ENCODE data around the gene PTGES. TPM values are rescaled to one million over a fixed set of nuclear protein-coding genes. Genes with fewer than 3 reads are reported as not detected.
"Not testable (repeated sequence)": the region's sequence is repeated elsewhere in the genome, so short reads cannot be mapped to it uniquely, and the experiment has no call there.

PTGES gene
- total RNA-seq, 1 donor from 2014 or later: 2.1 TPM

DNA sequence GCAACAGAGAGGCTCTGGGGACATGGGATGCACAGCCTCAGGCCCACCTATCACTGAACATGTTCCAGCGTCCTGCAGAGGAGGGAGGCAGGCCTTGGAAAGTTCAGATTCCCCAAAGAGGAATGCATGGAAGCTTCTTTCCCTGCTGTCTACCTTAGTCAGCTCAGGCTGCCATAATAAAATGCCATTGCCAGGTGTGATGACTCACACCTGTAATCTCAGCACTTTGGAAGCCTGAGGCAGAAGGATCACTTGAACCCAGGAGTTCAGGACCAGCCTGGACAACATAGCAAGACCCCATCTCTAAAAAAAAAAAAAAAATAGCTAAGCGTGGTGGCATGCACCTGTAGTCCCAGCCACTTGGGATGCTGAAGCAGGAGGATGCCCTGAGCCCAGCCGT lies 25.6 kb upstream of the PTGES start:
- H3K27me3 ChIP-seq: no peaks in the 10 kb centered on the region
- H3K4me3 ChIP-seq: no peak overlapping the region
- TF ChIP-seq, protein P1, sequence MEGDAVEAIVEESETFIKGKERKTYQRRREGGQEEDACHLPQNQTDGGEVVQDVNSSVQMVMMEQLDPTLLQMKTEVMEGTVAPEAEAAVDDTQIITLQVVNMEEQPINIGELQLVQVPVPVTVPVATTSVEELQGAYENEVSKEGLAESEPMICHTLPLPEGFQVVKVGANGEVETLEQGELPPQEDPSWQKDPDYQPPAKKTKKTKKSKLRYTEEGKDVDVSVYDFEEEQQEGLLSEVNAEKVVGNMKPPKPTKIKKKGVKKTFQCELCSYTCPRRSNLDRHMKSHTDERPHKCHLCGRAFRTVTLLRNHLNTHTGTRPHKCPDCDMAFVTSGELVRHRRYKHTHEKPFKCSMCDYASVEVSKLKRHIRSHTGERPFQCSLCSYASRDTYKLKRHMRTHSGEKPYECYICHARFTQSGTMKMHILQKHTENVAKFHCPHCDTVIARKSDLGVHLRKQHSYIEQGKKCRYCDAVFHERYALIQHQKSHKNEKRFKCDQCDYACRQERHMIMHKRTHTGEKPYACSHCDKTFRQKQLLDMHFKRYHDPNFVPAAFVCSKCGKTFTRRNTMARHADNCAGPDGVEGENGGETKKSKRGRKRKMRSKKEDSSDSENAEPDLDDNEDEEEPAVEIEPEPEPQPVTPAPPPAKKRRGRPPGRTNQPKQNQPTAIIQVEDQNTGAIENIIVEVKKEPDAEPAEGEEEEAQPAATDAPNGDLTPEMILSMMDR (IDR thresholded peaks at IDR 0.05): no peak
- H3K4me1 ChIP-seq: peaks cover 18% of the 10 kb centered on the region
- H3K27ac ChIP-seq: no peak overlapping the region
- DNase-seq (no peak), ATAC-seq (no peak)
- no peaks in the 10 kb centered on the region for H3K36me3 ChIP-seq
- intact Hi-C loops (cut with DNase I): no loop called here
- no peaks in the 10 kb centered on the region for H3K9me3 ChIP-seq

DNA sequence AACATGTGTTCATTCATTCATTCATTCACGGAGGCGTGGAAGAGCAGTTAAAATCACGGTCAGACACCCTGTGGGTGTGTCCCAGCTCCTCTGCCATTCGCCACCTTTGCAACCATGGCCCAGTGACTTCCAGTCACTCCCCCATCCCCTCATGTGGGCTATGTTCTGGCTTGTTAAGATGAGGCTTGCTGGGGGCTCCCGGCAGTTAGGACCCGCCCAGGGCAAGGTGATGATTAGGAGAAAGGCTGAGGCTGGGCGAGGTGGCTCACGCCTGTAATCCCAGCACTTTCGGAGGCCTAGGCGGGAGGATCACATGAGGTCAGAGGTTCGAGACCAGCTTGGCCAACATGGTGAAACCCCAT lies 24.9 kb upstream of the PTGES start:
- H3K27me3 ChIP-seq: no peaks in the 10 kb centered on the region
- ATAC-seq: no peak
- TF ChIP-seq, protein P1 (IDR thresholded peaks at IDR 0.05): no peak
- intact Hi-C loops (cut with DNase I): no loop called here
- H3K4me1 ChIP-seq: peaks cover 18% of the 10 kb centered on the region
- no peaks in the 10 kb centered on the region for H3K9me3 ChIP-seq
- no peak for DNase-seq
- no peak overlapping the region for H3K27ac ChIP-seq
- H3K4me3 ChIP-seq: no peak overlapping the region
- no peaks in the 10 kb centered on the region for H3K36me3 ChIP-seq

DNA sequence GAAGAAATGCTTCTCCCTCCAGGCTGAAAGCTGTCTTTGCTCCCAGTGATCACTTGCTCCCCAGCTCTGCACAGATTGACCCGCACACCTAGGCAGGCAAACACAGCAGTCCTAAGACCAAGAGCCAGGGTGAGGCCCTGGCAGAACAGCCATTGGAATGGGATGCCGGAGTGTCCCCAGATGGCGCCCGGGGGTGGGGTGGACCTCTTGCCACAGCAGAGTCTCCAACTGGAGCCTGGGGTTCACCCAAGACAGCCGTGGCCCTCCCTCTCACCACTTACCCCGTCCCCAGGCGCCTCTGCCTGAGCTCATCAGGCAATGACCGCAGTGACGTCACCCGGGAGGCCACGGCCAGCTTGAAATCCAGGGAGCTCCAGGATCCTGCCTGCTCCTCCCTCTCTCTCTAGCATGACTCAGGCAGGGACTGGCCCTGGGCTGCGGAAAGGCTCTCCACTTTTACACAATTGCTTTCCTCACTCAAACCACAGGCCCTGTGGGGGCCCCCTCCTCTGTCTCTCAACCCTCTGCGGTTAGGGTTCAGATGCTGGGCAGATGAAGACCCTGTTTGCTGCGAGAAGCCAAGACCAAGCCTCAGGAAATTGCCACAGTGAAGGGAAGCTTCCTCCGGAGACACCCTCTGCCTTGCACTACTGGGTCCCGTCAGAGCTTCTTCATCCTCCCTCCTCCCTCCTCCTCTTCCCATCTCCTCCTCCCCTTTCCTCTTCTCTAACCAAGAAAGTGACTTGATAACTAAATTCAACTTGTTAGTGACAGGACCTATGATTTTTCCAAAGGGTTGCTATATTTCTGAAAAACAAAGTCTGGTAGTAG lies 24.3 kb upstream of the PTGES start:
- DNase-seq: peak; percentile 91
- intact Hi-C loops (cut with DNase I): no loop called here
- Histone ChIP-seq H3K9me3 (no peaks in the 10 kb centered on the region), H3K36me3 (no peaks in the 10 kb centered on the region), H3K27ac (peak overlapping the region; percentile 55), H3K27me3 (no peaks in the 10 kb centered on the region), H3K4me3 (no peak overlapping the region), H3K4me1 (peaks cover 18% of the 10 kb centered on the region)
- TF ChIP-seq, protein P1 (IDR thresholded peaks at IDR 0.05): no peak
- ATAC-seq: peak; percentile 89

DNA sequence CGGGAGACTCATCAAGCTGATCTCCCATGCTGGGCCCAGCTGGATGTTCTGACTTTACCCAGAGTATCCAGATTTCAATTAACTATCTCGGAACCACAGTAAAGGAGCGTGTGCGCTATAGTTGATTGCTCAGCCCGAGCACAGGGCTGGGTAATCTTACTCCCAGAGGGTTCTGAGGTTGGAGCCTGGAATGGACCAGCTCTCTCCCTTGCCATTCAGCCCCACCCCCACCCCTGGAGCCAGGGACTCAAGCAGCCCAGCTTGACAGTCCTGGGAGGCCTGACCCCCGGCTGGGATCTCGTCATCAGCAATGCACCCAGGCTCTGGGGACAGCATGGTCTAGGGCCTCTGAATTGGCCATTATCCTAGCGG lies 23.7 kb upstream of the PTGES start:
- Histone ChIP-seq H3K9me3 (no peaks in the 10 kb centered on the region), H3K4me1 (peaks cover 18% of the 10 kb centered on the region), H3K4me3 (no peak overlapping the region), H3K27me3 (no peaks in the 10 kb centered on the region), H3K27ac (peak overlapping the region; percentile 55), H3K36me3 (no peaks in the 10 kb centered on the region)
- TF ChIP-seq, protein P1 (IDR thresholded peaks at IDR 0.05): no peak
- ATAC-seq (no peak), DNase-seq (no peak)
- intact Hi-C loops (cut with DNase I): no loop called here

DNA sequence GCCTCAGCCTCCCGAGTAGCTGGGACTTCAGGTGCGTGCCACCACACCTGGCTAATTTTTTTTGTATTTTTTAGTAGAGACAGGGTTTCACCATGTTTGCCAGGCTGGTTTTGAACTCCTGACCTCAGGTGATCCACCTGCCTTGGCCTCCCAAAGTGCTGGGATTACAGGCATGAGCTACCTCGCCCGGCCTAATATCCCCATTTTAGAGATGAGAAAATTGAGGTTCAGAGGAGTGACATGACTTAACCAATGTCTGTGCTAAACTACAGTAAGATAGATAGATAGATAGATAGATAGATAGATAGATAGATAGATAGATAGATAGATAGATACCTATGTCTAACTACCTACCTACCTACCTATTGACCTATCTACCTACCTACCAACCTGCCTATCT lies 23.3 kb upstream of the PTGES start:
- peaks cover 18% of the 10 kb centered on the region for H3K4me1 ChIP-seq
- intact Hi-C loops (cut with DNase I): not testable (repeated sequence)

DNA sequence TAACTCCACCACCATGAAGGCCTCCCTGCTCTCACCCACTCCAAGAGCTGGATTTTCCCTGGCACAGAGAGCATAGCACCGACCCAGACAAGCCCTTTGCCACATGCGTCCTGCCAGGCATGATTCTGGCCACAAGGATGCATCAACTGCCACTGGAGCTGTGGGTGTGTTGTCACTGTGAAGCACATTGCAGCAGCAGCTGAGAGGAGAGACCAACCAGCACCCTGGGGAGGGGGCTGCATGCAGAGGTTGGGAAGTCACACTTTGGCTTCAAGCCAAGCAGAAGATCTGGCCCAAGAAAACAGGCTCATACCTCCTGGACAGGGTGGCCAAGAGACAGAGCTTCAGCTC lies 22.6 kb upstream of the PTGES start:
- no peak for ATAC-seq

More for the DNA sequence above, 23.3 kb upstream of the PTGES start:
- H3K27ac ChIP-seq, DNase-seq, H3K27me3 ChIP-seq, H3K36me3 ChIP-seq, ATAC-seq, H3K9me3 ChIP-seq, H3K4me3 ChIP-seq: not testable (repeated sequence)

More for the DNA sequence above, 22.6 kb upstream of the PTGES start:
- no peaks in the 10 kb centered on the region for H3K9me3 ChIP-seq
- no peaks in the 10 kb centered on the region for H3K36me3 ChIP-seq
- TF ChIP-seq, protein P1 (IDR thresholded peaks at IDR 0.05): no peak
- H3K4me3 ChIP-seq: no peak overlapping the region
- no peak overlapping the region for H3K27ac ChIP-seq
- no peak for DNase-seq
- no peaks in the 10 kb centered on the region for H3K27me3 ChIP-seq
- H3K4me1 ChIP-seq: peaks cover 18% of the 10 kb centered on the region
- intact Hi-C loops (cut with DNase I): no loop called here
